GM10266 (cell line): ENCODE results near the gene EXO1.

Experiments
- DNase-seq: peaks from one replicate; pipeline ENCODE4 v3.0.0; 2012; ENCODE audit errors: extremely low spot score
- TF ChIP-seq, protein P1 (sequence below): IDR thresholded peaks from 2 replicates; pipeline ENCODE4 v1.5.1; 2012; ENCODE audit warnings: mild to moderate bottlenecking, low read depth; ENCODE audit not compliant: control insufficient read depth, insufficient read depth; ENCODE audit errors: missing control alignments

The EXO1 gene

GRCh38 chr1:241902391-241903065 lies 54.5 kb downstream of the EXO1 start:
- TF ChIP-seq, protein P1, sequence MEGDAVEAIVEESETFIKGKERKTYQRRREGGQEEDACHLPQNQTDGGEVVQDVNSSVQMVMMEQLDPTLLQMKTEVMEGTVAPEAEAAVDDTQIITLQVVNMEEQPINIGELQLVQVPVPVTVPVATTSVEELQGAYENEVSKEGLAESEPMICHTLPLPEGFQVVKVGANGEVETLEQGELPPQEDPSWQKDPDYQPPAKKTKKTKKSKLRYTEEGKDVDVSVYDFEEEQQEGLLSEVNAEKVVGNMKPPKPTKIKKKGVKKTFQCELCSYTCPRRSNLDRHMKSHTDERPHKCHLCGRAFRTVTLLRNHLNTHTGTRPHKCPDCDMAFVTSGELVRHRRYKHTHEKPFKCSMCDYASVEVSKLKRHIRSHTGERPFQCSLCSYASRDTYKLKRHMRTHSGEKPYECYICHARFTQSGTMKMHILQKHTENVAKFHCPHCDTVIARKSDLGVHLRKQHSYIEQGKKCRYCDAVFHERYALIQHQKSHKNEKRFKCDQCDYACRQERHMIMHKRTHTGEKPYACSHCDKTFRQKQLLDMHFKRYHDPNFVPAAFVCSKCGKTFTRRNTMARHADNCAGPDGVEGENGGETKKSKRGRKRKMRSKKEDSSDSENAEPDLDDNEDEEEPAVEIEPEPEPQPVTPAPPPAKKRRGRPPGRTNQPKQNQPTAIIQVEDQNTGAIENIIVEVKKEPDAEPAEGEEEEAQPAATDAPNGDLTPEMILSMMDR = no peak
- no peak for DNase-seq

DNA sequence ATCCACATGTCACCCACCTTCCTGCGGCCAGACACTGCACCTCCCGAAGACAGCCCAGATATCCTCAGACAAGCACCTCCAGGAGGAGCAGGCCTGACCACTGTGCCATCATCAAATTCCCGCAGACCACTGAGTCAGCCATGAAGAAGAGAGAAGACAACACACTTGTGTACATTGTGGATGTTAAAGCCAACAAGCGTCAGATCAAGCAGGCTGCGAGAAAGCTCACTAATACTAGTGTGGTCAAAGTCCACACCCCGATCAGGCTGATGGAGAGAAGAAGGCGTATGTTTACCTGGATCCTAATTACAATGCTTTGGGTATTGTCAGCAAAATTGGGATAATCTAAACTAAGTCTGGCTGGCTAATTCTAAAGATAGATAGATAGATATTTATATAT lies 68.2 kb downstream of the EXO1 start:
- TF ChIP-seq, protein P1 = no peak
- DNase-seq = no peak

DNA sequence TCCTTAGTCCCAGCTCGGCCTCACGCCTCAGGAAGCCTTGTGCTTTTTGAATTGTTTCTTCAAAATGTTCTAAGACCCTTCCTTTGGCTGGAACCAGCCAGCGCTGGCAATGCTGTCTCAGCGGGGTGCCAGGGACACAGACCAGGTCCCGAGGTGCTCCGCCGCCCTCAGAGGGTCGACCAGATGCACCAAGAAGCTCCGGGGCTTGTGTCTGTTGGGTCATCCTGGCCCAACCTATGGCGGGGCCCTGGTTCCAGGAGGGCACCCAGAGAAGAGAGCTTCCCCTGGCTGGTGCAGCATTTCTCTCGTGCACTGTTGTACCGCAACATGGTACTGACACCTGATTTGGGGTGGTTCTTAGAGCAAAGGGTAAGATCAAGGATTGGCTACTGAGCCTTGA lies 69.5 kb downstream of the EXO1 start:
- DNase-seq = no peak

DNA sequence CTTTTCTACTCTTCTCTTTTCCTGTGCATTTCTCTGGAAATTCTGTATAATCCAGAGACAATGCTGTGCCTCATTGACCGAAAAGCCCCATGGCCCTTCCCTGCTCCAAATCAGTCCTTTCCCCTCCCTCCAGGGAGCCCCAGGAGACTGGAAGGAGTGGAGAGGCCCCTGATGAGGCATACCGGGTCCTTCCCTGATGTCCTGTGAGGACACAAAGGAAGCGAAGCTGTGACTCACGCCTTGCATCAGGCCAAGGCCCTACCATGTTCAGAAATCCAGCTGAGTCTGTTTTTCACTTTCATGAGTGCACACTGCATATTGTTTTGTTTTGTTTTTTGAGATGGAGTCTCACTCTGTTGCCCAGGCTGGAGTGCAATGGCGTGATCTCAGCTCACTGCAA lies 70.9 kb downstream of the EXO1 start:
- TF ChIP-seq, protein P1 = no peak
- DNase-seq = no peak

More for the DNA sequence above, 69.5 kb downstream of the EXO1 start:
- TF ChIP-seq, protein P1 = no peak

- DNase-seq = no peak
- TF ChIP-seq, protein P1 = no peak
These were observed 76.2 kb downstream of the EXO1 start for GRCh38 chr1:241924080-241924808.

DNA sequence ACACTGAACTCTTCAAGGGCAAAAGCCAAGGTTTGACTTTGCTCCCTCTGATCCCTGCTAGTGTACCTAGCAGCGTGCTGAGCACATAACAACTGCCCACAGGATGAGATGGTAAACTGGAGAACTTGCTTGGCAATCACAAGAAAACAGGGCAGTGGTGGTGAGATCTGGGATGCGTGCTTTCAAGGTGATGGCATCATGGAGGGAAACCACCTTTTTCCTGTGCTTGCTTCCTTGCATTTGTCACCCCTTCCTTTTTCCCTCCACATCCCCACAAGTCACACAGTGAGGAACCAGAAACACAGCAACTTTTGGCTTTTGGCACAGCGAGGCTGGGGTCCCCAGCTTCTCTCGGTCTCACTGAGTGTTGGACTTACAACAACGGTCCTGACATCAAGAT lies 78.1 kb downstream of the EXO1 start:
- TF ChIP-seq, protein P1 = no peak
- no peak for DNase-seq

- no peak for DNase-seq
These were observed 79.3 kb downstream of the EXO1 start for GRCh38 chr1:241927321-241927720.

More at GRCh38 chr1:241927321-241927720, 79.3 kb downstream of the EXO1 start:
- TF ChIP-seq, protein P1 = no peak
